ENCODE results near the gene CDCA5.

GRCh38 chr11:65077451-65077850 is 6.4 kb downstream of the CDCA5 start:
- TF ChIP-seq CTCF (IDR thresholded peaks at IDR 0.05): no peak
- TF ChIP-seq POLR2A (IDR thresholded peaks at IDR 0.05): no peak
- no peak for TF ChIP-seq POLR2AphosphoS5 (IDR thresholded peaks at IDR 0.05; ENCODE audit: insufficient read depth in 1 of 2, low read depth in 1 of 2)
